Measurements from ENCODE around the gene OXCT2.

DNA sequence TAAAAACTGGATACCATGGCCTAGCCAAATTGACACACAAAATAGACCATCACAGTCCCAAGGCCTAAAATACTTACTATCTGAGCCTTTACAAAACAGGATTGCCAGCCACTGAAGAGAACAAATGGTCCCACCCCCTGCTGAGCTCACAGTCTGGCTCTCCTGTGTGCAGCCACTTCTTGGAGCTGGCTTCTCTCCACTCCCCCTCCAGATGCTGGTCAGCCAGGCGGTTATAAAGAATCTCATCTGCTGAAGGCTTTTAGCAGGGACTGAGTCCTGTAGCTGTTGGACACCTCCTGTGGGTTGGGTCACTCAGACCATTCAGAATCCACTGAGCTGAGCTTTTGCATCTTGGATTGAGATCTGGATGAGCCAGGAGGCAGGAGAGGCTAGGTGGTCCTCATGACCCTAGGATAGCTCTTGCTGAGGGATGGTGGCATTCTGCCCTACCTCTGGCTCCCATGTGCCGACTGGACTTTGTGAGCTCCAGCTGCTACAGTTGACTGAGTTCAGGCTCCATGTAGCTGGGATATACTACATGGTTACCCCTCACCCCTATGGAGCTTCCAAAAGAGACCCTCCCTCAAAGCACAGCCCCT is 16.1 kb downstream of the OXCT2 start:
- TF ChIP-seq CTCF (IDR thresholded peaks at IDR 0.05) (no peak), EZH2 (IDR thresholded peaks at IDR 0.05; ENCODE audit: borderline replicate concordance, insufficient read depth, low read depth, low read length, poor library complexity, severe bottlenecking) (no peak)
